CD4-positive, alpha-beta T cell treated with Interferon gamma for 1 hour (primary cell): ENCODE results near the gene C1orf35.

ENCODE experiments used
- DNase-seq: peaks from one replicate; pipeline ENCODE4 v3.0.0-alpha.2; 2020

C1orf35 gene

DNA sequence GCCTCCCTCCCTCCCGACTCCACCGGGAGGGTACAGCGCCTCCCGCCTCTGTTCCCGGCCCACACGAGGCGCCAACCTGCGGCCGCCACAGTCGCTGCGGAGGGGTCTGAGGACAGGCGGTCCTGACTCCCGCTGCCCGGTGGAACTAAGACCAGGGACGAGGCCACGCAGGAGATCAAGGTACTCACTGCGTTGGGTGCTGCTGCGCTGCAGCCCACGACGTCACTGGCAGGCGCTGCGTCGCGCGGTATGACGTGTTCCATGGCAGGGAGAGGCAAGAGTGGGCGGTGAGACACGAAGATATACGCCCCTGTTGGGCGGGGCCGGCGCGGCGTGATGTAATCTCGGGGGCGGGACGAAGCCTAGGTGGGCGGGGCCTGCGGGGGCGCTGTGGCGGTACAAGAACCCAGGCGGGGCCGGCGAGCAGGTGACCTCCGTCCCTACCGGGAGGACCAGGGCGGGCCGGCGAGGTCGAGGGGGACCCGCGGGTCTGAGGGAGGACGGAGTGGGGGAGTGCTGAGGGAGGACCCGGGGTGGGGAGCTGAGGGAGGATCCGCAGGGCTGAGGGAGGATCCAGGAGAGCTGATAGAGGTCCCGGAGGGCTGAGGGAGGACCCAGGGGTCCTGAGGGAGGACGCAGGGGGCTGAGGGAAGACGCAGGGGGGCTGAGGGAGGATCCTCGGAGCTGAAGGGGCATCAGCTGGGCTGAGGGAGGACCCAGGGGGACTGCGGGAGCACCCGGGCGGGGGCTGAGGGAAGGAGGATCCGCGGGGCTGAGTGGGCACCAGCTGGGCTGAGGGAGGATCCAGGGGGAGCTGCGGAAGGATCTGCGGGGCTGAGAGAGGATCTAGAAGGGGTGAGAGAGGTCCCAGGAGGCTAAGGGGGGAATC is 6.2 kb upstream of the C1orf35 start, which contains the start of gene MRPL55:
Gene MRPL55 (minus strand): TSS at position 227 of the 889 bp plus-strand sequence. CDS start 1,039 bp downstream, outside the sequence.
- peak; percentile 97 for DNase-seq

DNA sequence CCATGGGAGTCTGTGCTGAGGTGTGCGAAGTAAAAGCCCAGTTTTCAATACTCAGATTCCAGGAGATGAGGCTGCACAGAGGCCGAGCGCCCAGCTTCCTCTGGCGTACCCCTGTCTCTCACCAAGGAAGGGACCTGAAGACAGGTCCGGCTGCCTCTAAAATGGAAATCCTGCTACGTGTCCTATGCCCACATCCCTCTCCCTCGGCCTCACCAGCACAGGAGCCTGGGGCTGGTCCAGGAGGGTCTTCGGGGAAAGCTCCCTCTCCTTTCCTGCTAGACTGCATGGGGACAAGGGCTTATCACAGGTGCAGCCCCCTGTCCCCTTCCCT is 5.6 kb upstream of the C1orf35 start:
- DNase-seq, result no peak

DNA sequence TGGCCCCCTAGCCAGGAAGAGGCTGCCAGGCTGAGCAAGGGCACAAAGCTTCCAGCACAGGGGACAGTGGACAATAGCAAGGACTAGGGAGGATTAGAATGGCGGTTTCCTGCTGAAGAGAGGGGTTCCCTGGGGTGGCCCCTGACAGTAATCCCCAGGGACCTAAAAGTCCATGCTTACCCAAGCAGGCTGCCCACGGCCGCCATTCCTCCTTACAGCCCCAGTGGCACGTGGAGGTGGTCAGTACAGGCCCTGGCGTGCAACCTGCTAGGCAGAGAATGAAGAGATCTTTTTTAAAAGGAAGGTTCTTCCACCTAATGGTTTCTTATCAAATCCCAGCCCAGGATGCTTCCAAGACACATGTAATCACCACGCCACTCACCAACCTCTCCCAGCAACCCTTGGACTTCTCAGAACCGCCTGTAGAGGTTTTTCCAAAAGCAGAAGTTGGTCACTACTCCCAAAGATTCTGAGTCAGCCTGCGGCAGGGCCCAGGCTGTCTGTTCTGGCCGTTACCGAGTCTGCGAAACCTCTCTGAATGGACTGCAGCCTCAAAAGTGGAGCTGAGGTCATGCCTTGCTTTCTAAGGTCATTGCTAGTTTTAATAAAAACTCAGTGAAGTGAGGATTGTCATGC is 5.0 kb upstream of the C1orf35 start:
- no peak for DNase-seq

DNA sequence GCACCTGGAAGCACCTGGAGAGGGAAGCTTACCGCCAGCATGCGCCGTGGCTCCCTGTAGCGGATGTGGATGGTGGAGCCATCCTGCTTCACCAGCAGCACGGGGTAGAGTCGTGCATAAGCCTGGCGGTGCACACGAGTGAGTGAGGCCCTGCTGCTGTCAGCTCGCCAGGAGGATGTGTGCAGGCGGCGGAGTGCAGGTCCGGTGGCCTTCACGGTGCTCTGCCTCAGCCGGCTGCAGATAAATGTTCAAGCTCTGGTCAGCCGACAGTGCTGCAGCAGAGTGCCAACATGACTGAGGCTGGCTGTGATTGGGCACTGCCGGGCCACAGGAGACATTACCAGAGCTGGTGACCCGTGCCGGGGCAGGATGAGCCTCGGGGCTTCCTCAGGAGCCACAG is 4.5 kb upstream of the C1orf35 start:
- DNase-seq, result no peak

DNA sequence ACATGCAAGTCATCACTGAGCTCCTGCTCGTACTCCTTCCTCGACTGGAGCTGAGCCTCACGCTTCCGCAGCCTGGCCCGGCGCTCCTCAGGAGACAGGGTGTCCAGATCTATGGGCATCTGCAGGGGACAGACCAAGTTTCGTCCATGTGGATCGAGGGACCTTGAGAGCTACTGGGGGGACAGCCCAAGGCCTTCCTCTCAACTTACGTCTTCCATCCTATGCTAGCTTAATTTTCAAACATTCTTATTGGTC is 3.6 kb upstream of the C1orf35 start:
- no peak for DNase-seq

DNA sequence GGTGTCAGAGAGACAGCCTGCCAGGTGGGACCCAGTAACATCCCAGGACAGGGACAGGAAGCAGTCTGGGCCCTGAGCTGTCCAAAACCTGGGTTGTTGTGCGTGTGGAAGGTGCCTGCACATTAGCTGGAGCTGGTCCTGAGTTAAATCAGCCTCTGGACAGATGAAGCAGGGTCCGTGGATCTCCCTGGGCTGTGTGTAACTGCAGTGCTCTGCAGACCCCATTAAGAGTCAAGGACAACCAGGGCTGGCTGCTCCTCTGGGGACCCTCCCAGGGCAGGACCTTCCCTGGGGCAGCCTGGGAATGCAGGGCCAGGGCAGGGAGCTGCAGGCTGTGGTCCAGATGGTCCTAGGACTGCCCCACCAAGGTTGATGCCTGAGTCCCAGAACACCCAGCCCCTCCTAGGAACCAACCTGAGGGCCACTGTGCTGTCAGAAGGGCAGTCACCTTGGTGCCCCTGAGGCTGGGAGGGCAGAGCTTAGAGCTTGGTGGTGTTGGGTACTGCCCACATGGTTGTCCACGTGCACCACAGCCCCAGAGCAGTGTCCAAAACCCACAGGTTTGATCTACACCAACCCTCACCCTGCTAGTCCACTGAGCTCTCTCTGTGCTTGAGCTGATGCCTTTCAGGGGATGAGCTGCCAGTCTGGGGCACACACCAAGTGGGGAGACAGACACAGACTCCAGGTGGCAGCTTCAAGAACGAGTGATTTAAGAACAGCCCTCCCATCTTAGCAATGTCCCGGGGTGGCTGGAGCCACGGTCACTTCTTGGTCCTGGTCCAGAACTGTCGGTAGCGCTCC is 3.1 kb upstream of the C1orf35 start:
- no peak for DNase-seq

DNA sequence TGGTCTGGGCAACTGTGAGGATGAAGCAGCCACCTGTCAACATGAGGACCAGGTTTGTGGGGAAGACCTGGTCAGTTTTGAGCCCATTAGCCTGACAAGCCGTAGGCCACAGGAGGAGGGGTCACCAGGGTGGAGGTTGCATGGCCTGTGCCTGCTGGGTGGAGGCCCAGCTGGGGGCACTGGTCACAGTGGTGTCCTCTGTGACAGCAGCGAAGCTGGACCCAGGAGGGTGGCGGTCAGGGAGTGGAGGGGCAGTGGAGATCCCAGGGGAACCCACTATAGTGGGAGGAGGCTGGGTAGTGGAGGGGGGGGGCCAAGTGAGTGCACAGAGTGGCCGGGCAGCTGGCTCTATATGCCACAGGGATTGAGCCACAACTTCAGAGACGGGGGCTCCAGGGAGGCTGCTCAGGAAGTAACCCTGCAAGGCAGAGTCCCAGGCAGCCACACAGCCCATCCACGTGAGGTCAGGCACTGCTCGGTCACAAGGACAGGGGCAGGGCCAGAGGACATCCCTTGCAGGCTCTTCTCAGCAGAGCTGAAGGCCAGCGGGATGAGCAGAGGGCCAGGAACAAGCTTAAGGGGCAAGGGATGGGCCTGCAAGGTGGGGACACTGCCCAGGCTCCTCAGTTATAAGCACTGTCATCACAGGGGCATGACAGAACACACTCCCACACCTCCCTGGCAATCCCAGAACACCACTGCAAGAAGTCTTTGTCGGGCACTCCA is 2.3 kb upstream of the C1orf35 start:
- no peak for DNase-seq

DNA sequence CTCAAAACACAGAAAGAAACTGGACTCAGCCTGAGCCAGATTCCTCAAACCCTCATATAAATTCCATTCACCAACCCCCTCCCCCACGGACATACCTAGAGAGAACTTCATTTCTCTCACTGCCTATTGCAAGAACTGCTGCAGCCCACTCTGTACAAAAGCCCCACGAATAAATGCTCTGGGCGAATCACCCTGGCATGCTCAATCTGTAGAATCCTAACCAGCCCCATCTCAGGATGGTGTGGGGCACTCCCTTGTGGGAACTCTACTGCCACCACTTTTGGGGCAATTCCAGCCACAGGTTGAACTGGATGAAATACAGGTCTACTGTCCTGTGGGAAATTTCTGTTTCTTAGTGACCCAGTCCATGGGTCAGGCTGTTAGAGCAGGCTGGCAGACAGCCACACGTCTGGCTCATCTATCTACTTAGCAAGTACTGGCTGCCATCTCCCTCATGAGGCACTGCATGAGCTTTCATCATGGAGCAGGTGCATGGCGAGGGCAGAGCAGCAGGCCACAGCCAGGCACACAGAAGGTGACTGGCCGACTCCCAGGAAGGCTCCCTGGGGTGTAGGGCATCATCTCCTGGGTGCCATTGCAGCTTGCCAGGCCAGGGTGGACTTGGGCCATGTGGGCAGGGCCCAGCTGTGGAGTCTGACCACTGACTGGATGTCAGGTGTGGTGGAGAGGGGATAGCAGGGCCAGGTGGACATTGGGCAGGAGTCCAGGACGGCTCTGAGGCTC is 1.6 kb upstream of the C1orf35 start:
- DNase-seq, result no peak

DNA sequence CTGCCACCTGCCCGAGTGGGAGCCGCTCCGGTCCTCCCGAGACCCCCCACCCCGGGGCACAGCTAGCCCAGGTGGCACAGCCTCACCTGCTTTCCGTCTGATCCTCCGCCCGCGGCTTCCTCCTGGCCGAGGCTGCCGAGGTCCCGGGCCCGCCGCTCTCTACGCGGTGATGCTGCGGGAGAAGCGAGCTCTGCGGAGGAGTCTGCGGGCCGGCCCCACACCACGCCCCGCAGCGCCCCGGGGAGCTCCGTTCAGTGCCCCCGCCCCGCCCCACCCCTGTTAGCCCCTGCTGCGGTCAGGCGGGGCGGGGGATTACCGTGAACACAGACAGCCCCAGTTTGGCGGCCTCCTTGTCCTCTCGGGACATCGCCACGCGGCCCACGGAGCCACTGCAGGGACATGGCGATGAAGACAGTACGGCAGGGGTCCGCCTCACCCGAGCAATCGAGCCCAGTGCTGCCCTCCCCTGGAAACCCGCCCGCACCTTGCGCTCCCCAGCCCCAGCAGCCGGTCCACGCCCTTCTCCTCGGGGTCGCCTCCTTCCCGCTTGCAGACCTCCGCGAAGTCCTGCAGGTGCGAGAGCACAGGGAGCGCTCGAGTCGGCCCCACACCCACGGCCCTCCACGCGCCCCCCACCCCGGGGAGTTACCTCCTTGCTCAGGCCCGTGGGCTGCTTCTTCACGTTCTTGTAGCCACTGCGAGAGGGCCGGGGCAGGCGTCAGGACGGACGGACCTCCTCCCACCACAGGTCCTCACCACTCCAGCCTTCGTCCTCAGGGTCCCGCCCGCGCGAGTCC is 933 bp downstream of the C1orf35 start:
- DNase-seq, result peak; percentile 64

DNA sequence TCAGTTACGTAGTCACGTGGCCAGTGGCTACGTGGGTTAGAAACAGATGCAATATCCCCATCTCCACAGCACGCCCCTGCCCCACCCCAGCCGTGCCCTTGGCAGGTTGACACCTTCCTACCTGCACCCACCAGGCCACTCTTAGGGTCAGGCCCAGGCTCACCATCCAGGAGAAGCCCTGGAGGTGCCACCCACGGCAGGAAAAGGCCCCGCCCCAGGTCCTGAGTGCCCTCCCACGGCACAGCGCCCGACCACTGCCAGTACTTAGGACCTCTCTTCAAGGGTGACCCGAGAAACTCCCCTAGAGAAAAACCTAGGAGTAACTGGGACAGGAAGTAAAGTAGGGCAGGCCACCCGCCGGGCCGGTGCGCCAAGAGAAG is 1.5 kb downstream of the C1orf35 start:
- no peak for DNase-seq

DNA sequence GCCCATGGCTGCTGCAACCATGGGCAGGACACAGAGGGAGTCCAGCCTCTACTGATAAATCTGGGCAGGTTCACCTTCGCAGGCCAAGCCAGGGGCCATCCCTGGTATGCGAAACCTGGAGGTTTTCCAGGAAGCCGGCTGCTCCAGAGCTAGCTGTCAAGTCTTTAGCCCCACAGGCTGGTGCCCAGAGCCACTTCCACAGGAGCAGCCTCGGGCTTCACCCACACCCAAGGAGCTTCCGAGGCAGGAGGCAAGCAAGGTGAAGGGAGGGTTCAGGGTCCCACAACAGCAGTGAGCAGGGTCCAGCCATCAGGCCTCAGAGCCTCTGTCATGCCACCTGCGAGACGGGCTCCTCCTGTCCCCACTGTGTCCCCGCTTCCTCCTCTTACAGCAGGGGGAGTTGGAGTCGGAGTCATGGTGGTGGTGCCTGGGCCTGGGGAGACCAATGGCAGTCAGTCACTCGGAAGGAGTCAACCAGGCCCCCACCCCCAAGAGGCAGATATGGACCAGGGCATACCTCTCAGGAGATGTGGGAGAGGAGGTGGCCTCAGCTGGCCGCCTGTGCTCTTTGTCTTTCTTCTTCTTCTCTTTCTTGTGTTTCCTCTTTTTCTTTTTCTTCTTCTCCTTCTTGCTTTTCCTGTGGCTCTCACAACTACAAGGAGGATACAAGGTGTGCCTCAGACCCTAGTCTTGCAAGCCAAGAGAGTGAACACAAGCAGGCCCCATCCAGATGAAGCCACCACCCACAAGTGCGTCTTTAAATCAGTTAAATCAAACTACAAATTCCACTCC is 2.1 kb downstream of the C1orf35 start:
- no peak for DNase-seq

DNA sequence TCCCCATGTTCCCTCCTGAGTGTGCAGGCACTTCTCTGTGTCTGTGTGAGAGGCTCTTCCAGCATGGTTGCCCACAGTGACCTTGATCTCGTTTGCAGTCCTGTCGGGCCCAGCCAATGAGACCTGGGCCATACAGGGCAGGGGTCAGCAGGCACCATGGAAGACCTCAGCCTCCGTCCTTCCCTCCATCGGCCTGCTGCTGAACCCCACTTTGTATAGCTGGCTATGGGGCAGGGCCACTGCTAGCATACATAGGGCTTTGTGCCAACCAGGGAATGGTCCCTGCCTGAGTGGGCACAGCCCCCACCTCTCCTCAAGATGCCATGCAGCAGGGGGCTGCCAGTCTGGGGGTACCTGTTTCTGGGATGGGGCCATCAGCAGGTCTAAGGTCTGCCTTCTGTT is 3.8 kb downstream of the C1orf35 start:
- DNase-seq, result no peak

DNA sequence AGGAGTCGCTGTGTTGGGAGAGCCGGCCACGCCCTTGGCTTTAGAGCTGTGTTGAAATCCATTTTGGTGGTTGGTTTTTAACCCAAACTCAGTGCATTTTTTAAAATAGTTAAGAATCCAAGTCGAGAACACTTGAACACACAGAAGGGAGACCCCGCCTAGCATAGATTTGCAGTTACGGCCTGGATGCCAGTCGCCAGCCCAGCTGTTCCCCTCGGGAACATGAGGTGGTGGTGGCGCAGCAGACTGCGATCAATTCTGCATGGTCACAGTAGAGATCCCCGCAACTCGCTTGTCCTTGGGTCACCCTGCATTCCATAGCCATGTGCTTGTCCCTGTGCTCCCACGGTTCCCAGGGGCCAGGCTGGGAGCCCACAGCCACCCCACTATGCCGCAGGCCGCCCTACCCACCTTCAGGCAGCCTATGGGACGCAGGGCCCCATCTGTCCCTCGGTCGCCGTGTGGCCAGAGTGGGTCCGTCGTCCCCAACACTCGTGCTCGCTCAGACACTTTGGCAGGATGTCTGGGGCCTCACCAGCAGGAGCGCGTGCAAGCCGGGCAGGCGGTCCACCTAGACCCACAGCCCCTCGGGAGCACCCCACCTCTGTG is 4.7 kb downstream of the C1orf35 start:
- no peak for DNase-seq

DNA sequence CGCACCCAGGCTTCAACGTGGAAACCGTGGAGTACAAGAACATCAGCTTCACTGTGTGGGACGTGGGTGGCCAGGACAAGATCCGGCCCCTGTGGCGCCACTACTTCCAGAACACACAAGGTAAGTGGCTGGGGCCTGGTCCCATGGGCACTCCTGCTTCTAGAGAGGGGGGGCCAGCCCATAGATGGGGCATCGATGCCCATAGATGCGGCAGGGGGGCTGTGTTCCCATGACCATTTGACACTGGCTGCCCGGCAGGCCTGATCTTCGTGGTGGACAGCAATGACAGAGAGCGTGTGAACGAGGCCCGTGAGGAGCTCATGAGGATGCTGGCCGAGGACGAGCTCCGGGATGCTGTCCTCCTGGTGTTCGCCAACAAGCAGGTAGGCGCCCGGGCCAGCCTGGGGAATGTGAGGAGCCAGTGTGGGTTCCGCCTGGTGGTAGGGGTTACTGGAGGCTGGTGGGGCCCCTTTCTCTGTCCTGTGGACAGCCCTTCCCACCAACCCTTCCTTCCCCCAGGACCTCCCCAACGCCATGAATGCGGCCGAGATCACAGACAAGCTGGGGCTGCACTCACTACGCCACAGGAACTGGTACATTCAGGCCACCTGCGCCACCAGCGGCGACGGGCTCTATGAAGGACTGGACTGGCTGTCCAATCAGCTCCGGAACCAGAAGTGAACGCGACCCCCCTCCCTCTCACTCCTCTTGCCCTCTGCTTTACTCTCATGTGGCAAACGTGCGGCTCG is 5.6 kb downstream of the C1orf35 start:
- no peak for DNase-seq

DNA sequence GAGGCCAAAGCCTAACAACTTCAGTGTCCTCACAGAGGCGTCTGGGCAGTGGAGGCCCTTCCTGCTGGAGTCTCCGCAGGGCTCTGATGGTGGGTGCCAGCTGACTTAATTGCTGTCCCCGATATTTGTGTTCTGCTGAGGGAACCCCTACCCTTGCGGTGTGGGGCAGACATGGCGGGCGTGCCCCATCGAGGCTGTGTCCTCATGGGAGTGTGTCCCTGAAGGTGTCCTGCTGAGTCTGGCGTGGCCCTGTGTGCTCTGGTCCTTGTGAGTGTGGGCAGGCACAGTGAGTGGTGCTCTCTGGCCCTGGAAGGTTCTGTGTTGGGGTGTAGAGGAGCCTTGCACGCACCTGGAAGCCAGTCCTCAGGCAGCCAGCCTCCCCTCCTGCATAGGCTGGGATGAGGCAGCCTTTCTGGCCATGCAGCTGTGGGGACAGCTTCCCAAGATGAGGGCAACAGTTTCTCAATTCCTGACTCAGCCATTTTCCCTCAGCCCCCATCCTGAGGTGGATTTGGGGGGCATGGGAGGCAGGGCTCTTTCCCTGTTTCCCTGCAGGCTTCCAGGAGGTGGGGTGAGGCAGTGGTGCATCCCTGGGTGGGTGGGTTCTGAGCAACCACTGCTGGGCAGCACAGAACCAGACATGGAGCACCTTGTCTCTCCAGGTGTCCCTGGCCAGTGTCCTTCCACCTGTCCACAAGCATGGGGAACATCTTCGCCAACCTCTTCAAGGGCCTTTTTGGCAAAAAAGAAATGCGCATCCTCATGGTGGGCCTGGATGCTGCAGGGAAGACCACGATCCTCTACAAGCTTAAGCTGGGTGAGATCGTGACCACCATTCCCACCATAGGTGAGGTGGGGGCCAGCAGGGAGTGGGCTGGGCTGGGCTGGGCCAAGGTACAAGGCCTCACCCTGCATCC is 6.5 kb downstream of the C1orf35 start:
- peak; percentile 0 for DNase-seq

DNA sequence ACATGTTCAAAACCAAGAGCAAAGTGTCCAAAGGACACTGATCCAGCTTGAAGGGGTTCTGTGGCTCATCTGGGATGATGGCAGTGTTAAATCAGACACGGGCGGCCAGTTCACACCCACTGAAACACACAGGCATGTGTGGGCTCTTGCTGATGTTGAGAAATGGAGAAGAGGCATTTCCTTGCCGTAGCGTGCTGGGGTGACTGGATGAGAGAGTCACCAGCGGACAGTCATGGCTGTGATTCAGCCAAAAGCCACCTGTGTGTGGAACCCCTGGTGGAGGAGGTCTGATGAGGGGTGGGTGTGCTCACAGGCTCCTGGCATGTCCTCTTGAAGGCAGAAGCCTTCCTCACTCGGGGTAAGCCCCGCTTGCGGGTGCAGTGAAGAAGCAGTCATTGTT is 7.2 kb downstream of the C1orf35 start:
- no peak for DNase-seq

DNA sequence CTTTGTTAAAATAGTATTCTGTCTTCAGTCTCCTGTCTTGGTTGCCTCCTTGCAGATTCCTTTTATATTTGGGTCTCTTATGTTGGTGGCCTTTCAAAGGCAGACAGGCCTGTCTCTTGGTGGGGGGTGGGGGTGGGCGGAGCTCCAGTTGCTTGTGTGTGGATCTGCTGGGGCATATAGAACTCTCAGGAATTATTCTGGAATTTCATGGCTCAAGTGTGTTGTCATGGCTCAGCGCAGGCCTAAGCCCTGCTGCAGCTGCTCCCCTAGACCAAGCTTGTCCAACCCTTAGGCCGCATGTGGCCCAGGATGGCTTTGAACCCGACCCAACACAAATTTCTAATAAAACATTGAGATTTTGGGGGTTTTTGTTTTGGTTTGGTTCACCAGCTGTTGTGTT is 8.0 kb downstream of the C1orf35 start:
- DNase-seq, result no peak

DNA sequence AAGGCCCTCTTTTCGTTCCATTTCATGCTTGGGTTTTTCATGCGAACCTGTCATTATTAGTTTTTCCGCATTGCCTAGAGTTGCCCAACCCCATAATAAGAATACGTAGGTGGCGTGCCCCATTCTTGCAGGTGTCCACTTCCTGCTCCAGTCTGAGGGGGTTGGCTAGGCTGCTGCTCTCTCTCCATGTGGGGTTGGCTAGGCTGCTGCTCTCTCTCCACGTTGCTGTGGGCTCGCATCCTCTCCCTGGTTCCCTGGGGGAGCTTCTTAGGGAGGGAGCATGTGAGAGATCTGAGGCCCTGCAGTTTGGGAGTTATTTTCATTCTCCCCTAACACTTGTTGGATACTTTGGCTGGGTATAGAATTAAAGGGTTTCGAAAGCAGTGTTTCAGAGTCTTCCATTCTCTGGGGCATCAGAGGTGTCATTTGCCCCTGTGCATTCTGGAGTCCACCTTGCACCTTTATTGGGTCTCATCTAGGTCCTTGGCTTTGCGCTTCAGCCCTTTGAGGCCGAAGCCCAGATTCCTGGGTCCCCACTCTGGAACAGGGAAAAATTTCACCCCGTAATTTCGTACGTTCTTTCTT is 8.6 kb downstream of the C1orf35 start:
- DNase-seq, result no peak
